Progenitor cell of endocrine pancreas (in vitro differentiated cells): Measurements from ENCODE around the gene STXBP6. TPM values are rescaled to one million over a fixed set of nuclear protein-coding genes. Genes with fewer than 3 reads are reported as not detected.
"Not testable (repeated sequence)": the region's sequence is repeated elsewhere in the genome, so short reads cannot be mapped to it uniquely, and the experiment has no call there.

Source experiments
- DNase-seq: peaks from one replicate; pipeline ENCODE4 v3.0.0; 2021; ENCODE audit warnings: low spot score; ENCODE audit not compliant: unreplicated experiment
- H3K27ac Mint-ChIP-seq: 2 replicates; pipeline ENCODE4 v1.8.0; 2021; ENCODE audit warnings: mild to moderate bottlenecking, moderate library complexity, mixed read lengths
- H3K27me3 Mint-ChIP-seq: 2 replicates; pipeline ENCODE4 v1.8.0; 2021; ENCODE audit warnings: mixed read lengths
- H3K36me3 Mint-ChIP-seq: 2 replicates; pipeline ENCODE4 v1.8.0; 2022; ENCODE audit warnings: mixed read lengths; ENCODE audit not compliant: insufficient read depth
- H3K4me1 Mint-ChIP-seq: 2 replicates; pipeline ENCODE4 v1.8.0; 2021; ENCODE audit warnings: low read depth, mixed read lengths
- H3K4me3 Mint-ChIP-seq: 2 replicates; pipeline ENCODE4 v1.8.0; 2021; ENCODE audit warnings: low read depth, mild to moderate bottlenecking, moderate library complexity, mixed read lengths
- H3K9me3 Mint-ChIP-seq: 2 replicates; pipeline ENCODE4 v1.8.0; 2021; ENCODE audit warnings: low read depth, mixed read lengths
- CTCF ChIP-seq: fragments of 200-600 bp; sonication (generic); IDR thresholded peaks from one replicate; pipeline ENCODE4 v1.5.0; 2021; ENCODE audit warnings: antibody characterized with exemption, mild to moderate bottlenecking; ENCODE audit not compliant: unreplicated experiment
- total RNA-seq: library from RNA; stranded (reverse); gene quantifications from 2 replicates; pipeline ENCODE4 v1.2.1, GENCODE V29; 2021

The STXBP6 gene
- total RNA-seq, 1 donor from 2014 or later = 11.9 TPM

DNA sequence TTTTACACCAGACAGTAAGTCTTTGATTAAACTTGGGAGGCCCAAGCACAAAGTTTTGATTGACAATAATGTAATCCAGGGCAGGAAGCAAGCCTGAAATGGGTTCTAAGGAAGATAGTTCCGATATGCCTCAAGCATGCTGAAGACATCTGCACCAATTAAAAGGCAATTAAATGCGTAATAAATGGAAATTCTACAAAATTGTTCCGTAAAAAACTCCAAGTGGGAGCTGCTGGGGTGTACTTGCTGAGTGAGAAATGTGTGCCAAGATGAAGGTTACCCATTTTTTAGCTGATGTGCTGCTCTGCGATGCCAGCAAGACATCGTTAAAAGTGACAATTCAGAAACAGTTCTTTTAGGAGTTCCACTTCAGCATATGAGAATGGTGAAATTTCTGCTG, 269.7 kb downstream of the STXBP6 start:
- no peak for DNase-seq
- H3K9me3 Mint-ChIP-seq = no peaks in the 10 kb centered on the region
- no peaks in the 10 kb centered on the region for H3K36me3 Mint-ChIP-seq
- no peak overlapping the region for H3K27ac Mint-ChIP-seq
- no peak for TF ChIP-seq CTCF
- H3K4me3 Mint-ChIP-seq = no peak overlapping the region
- no peaks in the 10 kb centered on the region for H3K4me1 Mint-ChIP-seq
- H3K27me3 Mint-ChIP-seq = no peaks in the 10 kb centered on the region

DNA sequence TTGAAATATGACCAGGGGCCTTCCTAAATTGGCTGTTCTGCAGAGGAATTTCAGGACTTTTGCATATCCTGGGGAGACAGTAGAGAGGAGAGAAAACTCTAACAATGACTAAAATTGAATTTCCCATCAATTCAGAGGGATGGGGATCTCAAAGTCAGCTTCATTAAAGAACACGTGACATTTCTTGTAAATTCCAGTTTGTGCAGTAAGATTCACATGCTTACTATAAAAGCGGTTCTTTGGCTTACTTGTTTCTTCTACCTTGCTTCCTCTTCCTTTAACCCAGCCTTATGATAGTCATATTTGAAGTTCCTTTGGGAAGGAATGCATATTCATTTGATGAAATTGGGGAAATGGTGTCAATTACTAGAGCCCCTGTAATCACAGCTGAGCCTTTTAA, 272.3 kb downstream of the STXBP6 start:
- DNase-seq = no peak
- Mint-ChIP-seq H3K36me3 (no peaks in the 10 kb centered on the region), H3K27me3 (no peaks in the 10 kb centered on the region), H3K4me3 (no peak overlapping the region), H3K9me3 (no peaks in the 10 kb centered on the region), H3K4me1 (no peaks in the 10 kb centered on the region), H3K27ac (no peak overlapping the region)
- no peak for TF ChIP-seq CTCF

GRCh38 chr14:24775950-24776349, 274.0 kb downstream of the STXBP6 start:
- no peaks in the 10 kb centered on the region for H3K36me3 Mint-ChIP-seq
- no peak overlapping the region for H3K4me3 Mint-ChIP-seq
- H3K27ac Mint-ChIP-seq = no peak overlapping the region
- DNase-seq = no peak
- H3K4me1 Mint-ChIP-seq = no peaks in the 10 kb centered on the region
- no peaks in the 10 kb centered on the region for H3K27me3 Mint-ChIP-seq
- no peaks in the 10 kb centered on the region for H3K9me3 Mint-ChIP-seq
- no peak for TF ChIP-seq CTCF

DNA sequence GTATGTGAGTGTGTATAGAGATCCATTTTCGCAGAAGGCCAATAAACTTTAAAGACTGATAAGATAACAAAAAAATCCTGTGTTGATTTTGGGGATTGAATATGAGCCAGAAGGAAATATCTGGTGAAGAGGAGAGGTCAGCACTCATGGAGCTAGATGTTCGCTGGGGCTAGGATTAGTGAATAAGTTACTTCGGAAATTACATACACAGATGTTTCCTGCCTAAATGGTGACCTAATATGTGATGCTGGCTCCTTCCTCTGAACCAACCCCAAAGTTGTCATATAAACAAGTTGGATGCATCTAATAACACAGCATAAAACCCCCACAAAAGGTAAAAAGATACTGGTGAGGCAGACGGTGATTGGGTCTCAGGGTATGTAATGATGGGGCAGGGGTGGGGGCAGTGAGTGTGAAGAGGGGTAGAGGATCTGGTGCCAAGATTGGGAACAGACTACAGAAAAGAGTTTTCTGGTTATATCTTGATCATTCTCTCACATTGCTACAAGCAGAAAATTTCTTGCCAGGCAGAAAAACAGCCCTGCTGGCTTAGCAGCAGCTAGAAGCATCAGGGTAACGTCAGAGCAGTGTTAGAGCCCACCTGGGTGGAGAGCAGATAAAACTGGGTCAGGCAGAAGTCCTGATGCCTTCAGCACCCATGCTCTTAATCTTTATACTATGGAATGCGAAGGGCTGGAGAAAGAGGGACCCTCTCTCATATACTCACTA, 275.6 kb downstream of the STXBP6 start:
- Mint-ChIP-seq H3K4me1 (no peaks in the 10 kb centered on the region), H3K9me3 (peaks cover 4% of the 10 kb centered on the region), H3K36me3 (no peaks in the 10 kb centered on the region), H3K4me3 (no peak overlapping the region), H3K27ac (no peak overlapping the region), H3K27me3 (peaks cover 4% of the 10 kb centered on the region)
- DNase-seq = no peak
- TF ChIP-seq CTCF = no peak

GRCh38 chr14:24773564-24773963, 276.4 kb downstream of the STXBP6 start:
- H3K4me1 Mint-ChIP-seq, DNase-seq, H3K27ac Mint-ChIP-seq, H3K36me3 Mint-ChIP-seq, H3K4me3 Mint-ChIP-seq, H3K9me3 Mint-ChIP-seq, H3K27me3 Mint-ChIP-seq: not testable (repeated sequence)

DNA sequence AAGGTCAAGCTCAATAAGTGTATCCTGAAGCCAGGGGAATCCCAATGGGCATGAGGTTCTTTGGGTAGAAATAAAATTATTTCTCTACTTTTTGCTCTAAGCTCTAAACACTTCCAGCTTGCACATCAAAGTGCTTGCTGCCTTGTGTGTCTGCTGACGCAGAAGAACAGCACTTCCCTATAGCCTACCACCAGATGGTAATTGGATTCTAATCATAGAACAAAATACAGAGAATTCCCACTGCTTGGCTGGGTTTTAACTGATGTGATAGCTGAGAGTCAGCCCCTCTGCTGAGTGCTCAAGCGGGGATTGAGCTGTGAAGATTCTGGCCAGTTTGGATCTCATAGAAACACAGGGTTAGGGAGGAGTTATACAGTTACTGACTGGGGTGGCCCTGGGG, 283.5 kb downstream of the STXBP6 start:
- H3K27ac Mint-ChIP-seq = no peak overlapping the region
- TF ChIP-seq CTCF = no peak
- H3K36me3 Mint-ChIP-seq = no peaks in the 10 kb centered on the region
- H3K9me3 Mint-ChIP-seq = peaks cover 4% of the 10 kb centered on the region
- H3K27me3 Mint-ChIP-seq = peaks cover 9% of the 10 kb centered on the region
- no peak overlapping the region for H3K4me3 Mint-ChIP-seq
- no peak for DNase-seq
- no peaks in the 10 kb centered on the region for H3K4me1 Mint-ChIP-seq
